Hair follicle dermal papilla cell (primary cell): Measurements from ENCODE around the gene TRIM15. TPM values are rescaled to one million over a fixed set of nuclear protein-coding genes. Genes with fewer than 3 reads are reported as not detected.

Experiments used
- small RNA-seq: library from RNA; depleted of rRNA; stranded (forward); fragments of <200 nt; gene quantifications from one replicate; pipeline ENCODE3, GENCODE V24; 2012
- total RNA-seq: library from RNA; depleted of rRNA; stranded (reverse); fragments of >200 nt; gene quantifications from 2 replicates; pipeline ENCODE4 v1.2.3, GENCODE V29; 2012

Gene TRIM15
- not detected in 2 replicates for total RNA-seq

GRCh38 chr6:30163090-30163917 is at the start of gene TRIM15:
Gene TRIM15 (plus strand): TSS chr6:30163546. CDS start chr6:30163685, 139 bp downstream.

DNA sequence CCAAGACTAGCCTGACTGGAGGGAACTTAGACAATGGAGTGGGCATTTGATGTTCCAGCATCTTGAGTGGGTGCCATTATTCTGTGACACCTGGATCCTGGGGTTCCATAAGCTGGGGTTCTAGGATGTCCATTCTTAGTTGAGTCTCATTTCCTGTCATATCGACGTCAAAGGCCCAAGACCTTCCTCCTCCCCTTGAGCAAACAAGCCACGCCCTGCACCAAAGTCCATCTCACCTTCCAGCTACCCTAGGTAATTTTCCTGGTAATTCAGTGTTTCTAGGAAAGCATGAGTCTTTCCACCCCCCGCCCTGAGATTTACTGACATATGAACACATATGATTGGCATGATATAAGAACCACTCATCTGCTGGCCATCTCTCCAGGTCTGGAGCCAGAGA is 27.6 kb upstream of the TRIM15 start, which contains the start of gene TRIM40:
Gene TRIM40, plus strand, starts transcription at position 384 of the 400 bp plus-strand sequence. CDS start 897 bp downstream, outside the sequence.

DNA sequence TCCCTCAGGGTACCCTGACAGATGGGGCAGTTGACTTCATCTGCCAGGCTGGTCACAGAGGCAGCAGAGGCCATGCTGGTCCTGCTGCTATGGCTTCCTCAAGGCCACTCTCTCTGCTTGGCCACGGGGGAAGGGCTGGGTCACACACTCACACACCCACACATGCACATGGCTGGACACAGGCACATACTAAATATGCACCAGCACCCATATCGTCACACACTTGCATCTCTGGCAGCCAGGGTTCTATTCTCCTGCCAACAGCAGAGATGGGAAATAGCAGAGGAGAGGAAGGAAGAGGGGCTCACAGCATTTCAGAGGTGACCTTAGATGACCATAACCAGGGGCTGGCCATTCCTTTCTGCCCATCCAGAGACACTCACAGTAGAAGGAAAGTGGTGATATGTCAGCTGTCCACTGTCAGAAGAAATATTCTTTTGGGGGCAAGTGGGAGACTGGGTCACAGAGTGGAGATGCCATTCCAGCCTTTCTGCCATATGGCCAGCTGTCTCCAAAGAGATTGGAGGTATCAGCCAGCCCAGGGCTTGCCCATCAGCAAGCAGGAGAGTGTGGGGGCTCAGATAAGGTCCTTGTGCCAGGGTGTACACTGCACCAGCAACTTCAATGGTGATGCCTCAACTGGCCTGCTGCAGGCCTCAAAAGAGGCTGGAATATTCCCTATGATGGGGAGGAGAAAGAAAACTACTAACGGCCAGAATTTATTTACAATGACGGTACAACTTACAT is 2.4 kb upstream of the TRIM15 start, which contains the start of gene TRIM10:
Gene TRIM10, minus strand, starts transcription at position 427 of the 747 bp plus-strand sequence. Its CDS starts 353 bp downstream, at position 74.

GRCh38 chr6:30212865-30213666 is 49.7 kb downstream of the TRIM15 start, which contains the start of gene TRIM26:
Gene TRIM26 (minus strand): TSS chr6:30213406. CDS start chr6:30199103, 14,303 bp downstream.

Small RNA genes lying within 50 kb of the gene (small RNA-seq; reads per million reads assigned to genes)
- gene RF00554 = not detected

Other genes starting within 250 kb of the TRIM15 start
- 478 and 738 TPM in 2 replicates for gene HLA-A, start 221.0 kb upstream of the TRIM15 start, total RNA-seq
- gene POLR1H, start 102.3 kb upstream of the TRIM15 start, total RNA-seq = 18.3 and 21.5 TPM in 2 replicates
- gene PPP1R11, start 96.3 kb upstream of the TRIM15 start, total RNA-seq = 34.6 and 36.7 TPM in 2 replicates
- gene RNF39, start 87.8 kb upstream of the TRIM15 start, total RNA-seq = 0.16 TPM in 1 of 2 replicates, not detected in the other
- gene TRIM31, start 50.5 kb upstream of the TRIM15 start, total RNA-seq = not detected in 2 replicates
- gene TRIM40, start 27.4 kb upstream of the TRIM15 start, total RNA-seq = not detected in 2 replicates
- not detected in 2 replicates for gene TRIM10, start 2.3 kb upstream of the TRIM15 start, total RNA-seq
- gene TRIM26, start 49.9 kb downstream of the TRIM15 start, total RNA-seq = 38.5 and 41.9 TPM in 2 replicates
- 9.6 and 11.7 TPM in 2 replicates for gene TRIM39, start 163.4 kb downstream of the TRIM15 start, total RNA-seq
- gene RPP21, start 181.6 kb downstream of the TRIM15 start, total RNA-seq = 21.3 and 22.2 TPM in 2 replicates